Fibroblast of skin of left biceps (primary cell): ENCODE measurements around the gene TNFRSF9.
"Not testable (repeated sequence)": the region's sequence is repeated elsewhere in the genome, so short reads cannot be mapped to it uniquely, and the experiment has no call there.

Experiments
- DNase-seq, 2 experiments: peaks; one replicate each; pipeline ENCODE4 v3.0.0-alpha.2; 2013; ENCODE audit warnings: low read depth in 2 of 2

Gene TNFRSF9

GRCh38 chr1:7940745-7941436 is at the start of gene TNFRSF9:
TSS of gene TNFRSF9 (minus strand) at chr1:7940839. CDS start at chr1:7939994, 845 bp downstream.
- no peak for DNase-seq

- DNase-seq, result no peak
Observed at GRCh38 chr1:7989762-7990428, 49.3 kb upstream of the TNFRSF9 start.

GRCh38 chr1:7988576-7988975 is 47.9 kb upstream of the TNFRSF9 start:
- no peak for DNase-seq

DNA sequence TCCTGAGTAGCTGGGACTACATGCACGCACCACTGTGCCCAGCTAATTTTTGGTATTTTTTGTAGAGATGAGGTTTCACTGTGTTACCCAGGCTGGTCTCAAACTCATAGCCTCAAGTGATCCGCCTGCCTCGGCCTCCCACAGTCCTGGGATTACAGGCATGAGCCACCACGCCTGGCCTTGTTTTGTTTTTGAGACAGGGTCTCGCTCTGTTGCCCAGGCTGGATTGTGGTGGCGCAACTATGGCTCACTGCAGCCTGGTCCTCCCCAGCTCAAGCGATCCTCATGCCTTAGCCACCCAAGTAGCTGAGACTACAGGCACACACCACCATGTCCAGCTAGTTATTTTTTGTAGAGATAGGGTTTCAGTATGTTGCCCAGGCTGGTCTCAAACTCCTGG is 46.9 kb upstream of the TNFRSF9 start:
- DNase-seq, result no peak

DNA sequence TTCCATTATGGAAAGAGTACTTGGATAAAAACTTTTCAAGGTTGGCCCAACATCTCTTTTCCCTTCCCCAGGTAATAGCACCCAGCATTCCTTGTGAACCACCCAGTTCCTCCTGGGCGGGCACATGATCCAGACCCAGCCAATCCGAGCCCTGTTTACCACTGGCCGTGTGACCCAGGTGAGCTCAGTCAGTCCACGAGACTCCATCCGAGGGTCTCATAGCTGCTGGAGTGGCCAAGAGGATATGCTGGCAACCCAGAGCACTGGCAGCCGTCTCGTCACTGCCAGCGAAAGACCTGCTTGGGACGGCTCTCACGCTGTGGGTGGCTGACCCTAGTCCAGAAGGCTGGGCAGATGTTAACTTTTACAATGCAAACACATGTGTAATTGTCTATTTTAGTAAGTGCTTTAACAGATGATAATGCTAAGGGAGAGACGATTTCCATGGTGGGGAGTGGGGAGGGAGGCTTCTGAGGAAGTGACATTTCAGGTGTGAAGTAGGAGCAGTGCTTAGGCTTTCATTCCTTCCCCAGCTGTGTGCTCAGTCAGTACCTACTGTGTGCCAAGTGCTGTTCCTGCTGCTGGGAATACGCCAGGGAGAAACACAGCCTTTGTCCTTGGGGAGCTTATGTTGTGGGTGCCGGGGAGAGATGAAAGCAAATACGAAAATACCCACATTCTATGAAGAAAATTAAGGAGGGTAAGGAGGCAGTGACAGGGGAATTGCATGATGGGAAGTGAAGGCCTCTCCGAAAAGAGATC is 45.4 kb upstream of the TNFRSF9 start:
- no peak for DNase-seq

DNA sequence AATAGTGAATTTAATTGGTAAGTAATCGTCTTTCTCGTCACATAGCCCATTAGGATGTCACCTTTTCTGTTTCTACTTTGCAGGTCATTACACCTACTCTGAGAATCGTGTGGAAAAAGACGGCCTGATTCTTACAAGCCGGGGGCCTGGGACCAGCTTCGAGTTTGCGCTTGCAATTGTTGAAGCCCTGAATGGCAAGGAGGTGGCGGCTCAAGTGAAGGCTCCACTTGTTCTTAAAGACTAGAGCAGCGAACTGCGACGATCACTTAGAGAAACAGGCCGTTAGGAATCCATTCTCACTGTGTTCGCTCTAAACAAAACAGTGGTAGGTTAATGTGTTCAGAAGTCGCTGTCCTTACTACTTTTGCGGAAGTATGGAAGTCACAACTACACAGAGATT is 44.2 kb upstream of the TNFRSF9 start:
- no peak for DNase-seq

DNA sequence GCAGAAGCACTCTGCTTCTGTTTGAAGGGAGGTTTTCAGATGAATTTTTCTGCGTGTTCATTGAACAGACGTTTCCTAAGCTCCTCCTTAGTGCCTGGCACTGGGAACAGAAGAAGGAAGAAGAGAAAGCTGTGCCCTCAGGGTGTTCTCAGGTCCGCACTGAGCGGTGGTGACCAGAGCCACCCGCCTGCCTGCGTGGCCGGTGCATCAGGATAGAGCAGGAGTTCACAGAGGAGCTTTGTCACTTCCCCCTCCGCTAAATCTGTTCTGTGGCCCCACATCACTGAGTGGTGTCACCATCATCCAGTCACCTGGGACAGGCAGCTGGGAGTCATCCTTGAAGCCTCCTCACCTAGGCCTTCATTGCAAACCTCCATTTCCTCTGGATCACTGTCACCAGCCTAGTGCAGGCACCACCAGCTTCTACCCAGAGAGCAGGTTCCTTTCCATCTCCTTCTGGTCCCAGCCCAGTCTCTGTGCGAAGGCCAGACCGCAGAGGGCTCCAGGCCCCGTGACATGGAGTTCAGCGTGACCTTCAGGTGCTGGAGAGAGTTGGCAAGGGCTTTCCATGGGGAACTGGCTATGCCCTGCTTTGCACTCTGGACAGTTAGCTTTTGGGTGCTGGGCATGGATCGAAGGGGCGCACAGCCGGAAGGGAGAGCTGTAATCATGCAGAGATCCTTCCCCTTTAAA is 42.6 kb upstream of the TNFRSF9 start:
- no peak for DNase-seq

GRCh38 chr1:7980984-7981383 is 40.3 kb upstream of the TNFRSF9 start:
- DNase-seq, result no peak

GRCh38 chr1:7975212-7975865 is 34.7 kb upstream of the TNFRSF9 start:
- DNase-seq, result no peak

DNA sequence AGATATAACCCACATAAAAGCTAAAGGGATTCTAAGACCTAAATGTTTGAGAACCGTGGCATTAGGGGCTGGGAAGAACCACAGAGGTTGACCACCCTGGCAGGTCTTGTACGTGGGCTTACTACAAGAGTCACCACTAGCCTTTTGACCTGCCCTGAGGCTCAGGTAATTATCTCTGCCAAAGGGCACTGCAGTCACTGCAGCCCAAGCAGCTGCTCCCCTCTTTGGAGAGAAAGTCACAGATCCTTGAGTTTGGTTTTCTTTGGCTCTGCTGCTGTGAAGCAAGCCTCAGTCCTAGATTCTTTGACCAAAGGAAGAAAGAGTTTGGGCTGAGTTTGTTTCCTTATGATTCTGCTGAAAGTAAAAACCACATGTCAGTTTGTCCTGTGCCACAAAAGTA is 32.4 kb upstream of the TNFRSF9 start:
- DNase-seq, result no peak

- no peak for DNase-seq
Observed at GRCh38 chr1:7972285-7972684, 31.6 kb upstream of the TNFRSF9 start.

DNA sequence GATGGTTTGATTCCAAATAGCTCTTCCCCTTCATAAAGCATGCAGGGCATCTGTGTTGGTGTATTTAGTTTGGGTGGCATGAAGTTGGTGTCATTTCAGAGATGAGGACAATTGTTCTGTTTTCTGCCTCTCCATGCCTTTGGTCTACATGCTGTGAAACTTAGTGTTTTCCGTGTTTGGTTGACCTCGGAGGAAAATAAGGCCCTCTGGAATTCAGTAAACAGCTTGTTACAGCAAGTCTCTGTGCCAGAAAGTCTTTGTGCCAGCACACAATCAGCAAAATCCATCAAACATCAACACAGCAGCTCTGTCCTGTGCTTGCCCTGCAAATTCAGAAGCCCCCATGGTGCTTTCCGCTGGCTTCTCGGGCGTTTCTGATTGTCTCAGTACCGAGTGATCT is 30.4 kb upstream of the TNFRSF9 start:
- DNase-seq, result no peak

DNA sequence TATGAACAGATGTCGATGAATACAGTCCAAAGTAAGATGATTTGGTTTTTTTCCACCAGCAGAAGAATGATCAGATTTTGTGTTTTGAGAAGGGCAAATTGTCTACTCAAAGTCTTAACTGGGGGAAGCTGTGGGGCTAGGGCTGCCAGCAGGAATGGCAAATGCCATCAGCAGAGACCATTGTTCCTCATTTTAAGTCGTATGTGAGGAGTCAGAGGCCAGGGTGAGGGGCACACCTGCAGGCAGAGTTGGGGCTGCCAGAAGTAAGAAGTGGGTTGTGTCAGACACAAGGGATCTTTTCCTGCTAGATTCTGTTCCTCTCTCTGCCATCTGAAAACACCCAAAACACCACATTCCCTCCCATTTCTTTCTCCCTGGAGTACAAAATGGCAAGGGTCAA is 29.6 kb upstream of the TNFRSF9 start:
- no peak for DNase-seq

- no peak for DNase-seq
Observed at GRCh38 chr1:7967651-7968050, 27.0 kb upstream of the TNFRSF9 start.

DNA sequence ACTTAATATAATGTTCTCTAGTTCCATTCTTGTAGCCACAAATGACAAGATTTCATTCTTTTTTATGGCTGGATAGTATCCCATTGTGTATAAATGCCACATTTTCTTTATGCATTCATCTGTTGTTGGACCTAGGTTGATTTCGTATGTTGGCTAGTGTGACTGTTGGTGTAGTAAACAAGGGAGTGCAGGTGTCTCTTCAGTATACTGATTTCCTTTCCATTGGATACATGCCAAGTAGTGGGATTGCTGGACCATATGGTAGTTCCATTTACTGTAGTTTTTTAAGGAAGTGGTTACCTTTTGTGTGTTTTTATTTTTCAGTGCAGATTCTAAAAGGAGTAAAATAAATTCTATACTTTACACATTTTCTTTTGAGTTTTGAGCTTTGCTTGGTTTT is 26.6 kb upstream of the TNFRSF9 start:
- no peak for DNase-seq

DNA sequence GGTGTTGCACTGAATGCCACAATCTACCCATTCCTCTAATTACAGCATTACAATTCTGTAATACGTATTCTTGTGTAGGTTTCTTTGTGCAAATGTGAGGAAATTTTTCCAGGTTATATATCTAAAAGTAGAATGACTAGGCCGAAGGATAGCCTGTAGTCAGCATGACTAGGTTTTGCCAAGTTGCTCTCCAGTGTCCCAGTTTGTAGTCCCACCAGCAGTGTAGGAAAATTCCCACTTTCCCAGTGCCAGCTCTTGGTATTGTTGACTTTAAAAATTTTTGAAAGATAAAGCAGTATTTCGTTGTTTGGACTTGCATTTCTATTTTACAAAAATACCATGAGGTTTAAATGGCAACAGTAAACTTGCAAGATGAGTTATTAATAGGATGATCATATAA is 23.8 kb upstream of the TNFRSF9 start:
- no peak for DNase-seq

GRCh38 chr1:7963841-7964240 is 23.2 kb upstream of the TNFRSF9 start:
- not testable (repeated sequence) for DNase-seq

DNA sequence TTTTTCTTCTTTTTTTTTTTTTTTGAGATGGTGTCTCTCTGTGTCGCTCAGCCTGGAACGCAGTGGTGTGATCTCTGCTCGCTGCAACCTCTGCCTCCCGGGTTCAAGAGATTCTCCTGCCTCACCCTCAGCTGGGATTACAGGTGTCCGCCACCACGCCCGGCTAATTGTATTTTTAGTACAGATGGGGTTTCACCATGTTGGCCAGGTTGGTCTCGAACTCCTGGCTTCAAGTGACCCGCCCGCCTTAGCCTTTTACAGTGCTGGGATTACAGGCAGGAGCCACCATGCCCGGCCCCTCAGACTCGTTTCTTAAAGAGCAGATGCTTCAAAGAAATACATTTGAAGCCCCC is 22.7 kb upstream of the TNFRSF9 start:
- not testable (repeated sequence) for DNase-seq

GRCh38 chr1:7962636-7963377 is 22.2 kb upstream of the TNFRSF9 start:
- no peak for DNase-seq

DNA sequence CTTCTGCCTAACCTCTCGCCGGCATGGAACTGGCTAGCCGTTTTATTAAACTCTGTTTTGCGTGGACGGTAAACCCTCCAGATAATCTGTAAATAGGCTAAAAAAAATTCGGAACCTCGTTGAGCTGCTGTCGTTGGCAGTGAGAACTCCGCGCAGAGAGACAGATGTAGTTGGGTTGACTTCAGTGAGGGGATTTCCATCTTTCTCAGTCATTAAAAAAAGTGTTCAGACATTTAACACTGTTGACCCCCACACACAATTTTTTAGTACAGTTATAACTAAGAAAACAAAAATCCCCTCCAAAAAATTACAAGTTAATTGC is 21.3 kb upstream of the TNFRSF9 start:
- no peak for DNase-seq
